IMR-90 (cell line): Measurements from ENCODE around the gene ECT2. TPM values are rescaled to one million over a fixed set of nuclear protein-coding genes. Genes with fewer than 3 reads are reported as not detected.

Source experiments
- ATAC-seq: fragments of 200-7000 bp; cut with Tn5 transposase; 2 replicates; pipeline ENCODE4 v1.9.1; 2020; ENCODE audit warnings: low read depth, mild to moderate bottlenecking, moderate library complexity
- BruUV-seq: library from RNA; stranded (reverse); fragments of 400-500 nt; replicated peaks from 2 replicates; lab custom pipeline; 2021; lab: Mats Ljungman, UMichigan
- CTCF ChIA-PET: fragments of 300-600 bp; formaldehyde crosslinking; extraction: SDS; loops from one replicate; lab custom pipeline; 2021; ENCODE audit warnings: antibody characterized with exemption; lab: Yijun Ruan, JAX
- POLR2A ChIA-PET: fragments of 300-600 bp; sonication (Branson Sonifier 250); formaldehyde crosslinking; loops from one replicate; lab custom pipeline; 2022; ENCODE audit warnings: antibody characterized with exemption; ENCODE audit not compliant: unreplicated experiment; lab: Charles Lee
- DNase-seq: peaks from one replicate; pipeline ENCODE4 v3.0.0; 2013
- H2AFZ ChIP-seq: replicated peaks from 2 replicates; pipeline ENCODE3; 2013; ENCODE audit warnings: low read length, mild to moderate bottlenecking; ENCODE audit not compliant: poor library complexity
- H2AK5ac ChIP-seq: 2 replicates; pipeline ENCODE4 v1.6.1; 2013; ENCODE audit warnings: low read depth, low read length, inconsistent platforms
- H2AK9ac ChIP-seq: replicated peaks from 2 replicates; pipeline ENCODE3; 2013; ENCODE audit warnings: mild to moderate bottlenecking, low read depth, low read length, moderate library complexity; ENCODE audit not compliant: poor library complexity
- H2BK120ac ChIP-seq: 2 replicates; pipeline ENCODE4 v1.6.1; 2013; ENCODE audit warnings: low read depth, low read length, inconsistent platforms
- H2BK15ac ChIP-seq: 3 replicates; pipeline ENCODE4 v1.6.1; 2013; ENCODE audit warnings: low read depth, low read length, inconsistent platforms
- H2BK20ac ChIP-seq: 2 replicates; pipeline ENCODE4 v1.6.1; 2013; ENCODE audit warnings: low read depth, mild to moderate bottlenecking, inconsistent platforms, low read length, moderate library complexity
- H2BK5ac ChIP-seq: 2 replicates; pipeline ENCODE4 v1.6.1; 2013; ENCODE audit warnings: mild to moderate bottlenecking, low read depth, low read length, inconsistent platforms; ENCODE audit not compliant: poor library complexity, severe bottlenecking
- H3K14ac ChIP-seq: replicated peaks from 2 replicates; pipeline ENCODE4 v1.6.1; 2013; ENCODE audit warnings: low read depth, low read length, inconsistent platforms
- H3K18ac ChIP-seq: 2 replicates; pipeline ENCODE4 v1.6.1; 2013; ENCODE audit warnings: low read depth, low read length, control low read depth
- H3K23ac ChIP-seq: 2 replicates; pipeline ENCODE4 v1.6.1; 2013; ENCODE audit warnings: low read depth, low read length, inconsistent platforms
- H3K27ac ChIP-seq: 2 replicates; pipeline ENCODE4 v1.5.1; 2013; ENCODE audit warnings: mild to moderate bottlenecking, control low read depth, low read length; ENCODE audit not compliant: insufficient read depth
- H3K27me3 ChIP-seq: 2 replicates; pipeline ENCODE4 v1.6.1; 2013; ENCODE audit warnings: low read length; ENCODE audit not compliant: control insufficient read depth, insufficient read depth
- H3K36me3 ChIP-seq: 2 replicates; pipeline ENCODE4 v1.6.1; 2013; ENCODE audit warnings: low read length, mixed read lengths; ENCODE audit not compliant: control insufficient read depth, insufficient read depth
- H3K4ac ChIP-seq: 2 replicates; pipeline ENCODE4 v1.6.1; 2013; ENCODE audit warnings: low read depth, low read length, inconsistent platforms
- H3K4me1 ChIP-seq: 2 replicates; pipeline ENCODE4 v1.6.1; 2013; ENCODE audit warnings: low read length, mixed read lengths; ENCODE audit not compliant: control insufficient read depth, insufficient read depth
- H3K4me2 ChIP-seq: 2 replicates; pipeline ENCODE4 v1.6.1; 2013; ENCODE audit warnings: low read depth, mild to moderate bottlenecking, control low read depth, low read length, moderate library complexity
- H3K4me3 ChIP-seq: 2 replicates; pipeline ENCODE4 v1.5.1; 2013; ENCODE audit warnings: low read depth, mild to moderate bottlenecking, control low read depth, low read length, moderate library complexity; ENCODE audit not compliant: insufficient read depth
- H3K56ac ChIP-seq: 2 replicates; pipeline ENCODE4 v1.6.1; 2013; ENCODE audit warnings: low read length, inconsistent platforms; ENCODE audit not compliant: insufficient read depth; ENCODE audit errors: extremely low read depth
- H3K79me1 ChIP-seq, 2 experiments: 2 replicates each; pipeline ENCODE4 v1.6.1; 2013; ENCODE audit warnings: low read length in 2 of 2, inconsistent platforms in 1 of 2, low read depth in 1 of 2
- H3K9ac ChIP-seq: 2 replicates; pipeline ENCODE4 v1.6.1; 2013; ENCODE audit warnings: low read depth, low read length, control low read depth
- H3K9me1 ChIP-seq: 2 replicates; pipeline ENCODE4 v1.6.1; 2013; ENCODE audit warnings: low read length, inconsistent platforms; ENCODE audit not compliant: insufficient read depth
- H3K9me3 ChIP-seq: 2 replicates; pipeline ENCODE4 v1.6.1; 2013; ENCODE audit warnings: low read length; ENCODE audit not compliant: control insufficient read depth, insufficient read depth
- H4K20me1 ChIP-seq: 2 replicates; pipeline ENCODE4 v1.6.1; 2013; ENCODE audit warnings: low read length, inconsistent platforms; ENCODE audit not compliant: insufficient read depth
- H4K5ac ChIP-seq: 2 replicates; pipeline ENCODE4 v1.6.1; 2013; ENCODE audit warnings: mild to moderate bottlenecking, low read depth, low read length, control low read depth
- H4K8ac ChIP-seq, 2 experiments: 2 replicates each; pipeline ENCODE4 v1.6.1; 2013; ENCODE audit warnings: low read depth in 2 of 2, low read length in 2 of 2, control low read depth in 1 of 2, inconsistent platforms in 1 of 2
- H4K91ac ChIP-seq: 2 replicates; pipeline ENCODE4 v1.6.1; 2013; ENCODE audit warnings: low read depth, low read length, inconsistent platforms; ENCODE audit not compliant: insufficient read depth
- BHLHE40 ChIP-seq: fragments of 150-350 bp; IDR thresholded peaks from 2 replicates; pipeline ENCODE4 v1.6.1; 2016; ENCODE audit warnings: mild to moderate bottlenecking, low read depth, low read length
- CEBPB ChIP-seq: IDR thresholded peaks from 2 replicates; pipeline ENCODE4 v1.6.1; 2012; ENCODE audit warnings: low read depth, low read length, improper control_type of control experiment
- FOS ChIP-seq: fragments of 150-350 bp; IDR thresholded peaks from 2 replicates; pipeline ENCODE4 v1.6.1; 2016; ENCODE audit warnings: low read depth, low read length
- MAFK ChIP-seq: IDR thresholded peaks from 2 replicates; pipeline ENCODE4 v1.6.1; 2012; ENCODE audit warnings: low read depth, low read length, improper control_type of control experiment
- MAZ ChIP-seq: IDR thresholded peaks from 2 replicates; pipeline ENCODE4 v1.6.1; 2012; ENCODE audit warnings: low read depth, mild to moderate bottlenecking, low read length, improper control_type of control experiment, moderate library complexity, borderline replicate concordance
- POLR2A ChIP-seq: IDR thresholded peaks from 2 replicates; pipeline ENCODE4 v1.6.1; 2012; ENCODE audit warnings: mild to moderate bottlenecking, low read depth, low read length
- RAD21 ChIP-seq: IDR thresholded peaks from 2 replicates; pipeline ENCODE4 v1.6.1; 2012; ENCODE audit warnings: low read length, improper control_type of control experiment
- RCOR1 ChIP-seq: IDR thresholded peaks from 2 replicates; pipeline ENCODE4 v1.6.1; 2012; ENCODE audit warnings: mild to moderate bottlenecking, low read length, improper control_type of control experiment; ENCODE audit not compliant: insufficient replicate concordance
- RFX5 ChIP-seq: IDR thresholded peaks from 2 replicates; pipeline ENCODE4 v1.8.0; 2012; ENCODE audit warnings: low read depth, mild to moderate bottlenecking, low read length, moderate library complexity
- SMC3 ChIP-seq: fragments of 150-350 bp; IDR thresholded peaks from 2 replicates; pipeline ENCODE4 v1.6.1; 2016; ENCODE audit warnings: low read depth, mild to moderate bottlenecking, antibody characterized with exemption, low read length, moderate library complexity
- WGBS, 2 experiments: methylation state at CpG; one replicate each; pipeline versions ENCODE4 v1.1.5 to v1.1.7; 2013; ENCODE audit warnings: missing lambda C conversion rate in 2 of 2; ENCODE audit not compliant: insufficient read length in 1 of 2; ENCODE audit errors: extremely low coverage in 2 of 2; 5-methylcytosine and 5-hydroxymethylcytosine counted together
- dilution Hi-C: fragments of 300-500 bp; cut with HindIII; formaldehyde crosslinking; loops from one replicate; pipeline ENCODE4 v1.14.3; 2018; ENCODE audit warnings: low sequenced_read_pairs; ENCODE audit not compliant: unreplicated experiment
- in situ Hi-C: fragments of 300-500 bp; cut with MboI; formaldehyde crosslinking; loops from 3 replicates; pipeline ENCODE4 v1.14.3; 2019; ENCODE audit warnings: low sequenced_read_pairs, inconsistent platforms, mixed read lengths
- intact Hi-C: fragments of 100-400 bp; cut with micrococcal nuclease; formaldehyde crosslinking; loops from 2 replicates; pipeline ENCODE4 v1.10.0; 2022
- polyA plus RNA-seq, 3 experiments: library from polyadenylated mRNA; depleted of rRNA; stranded (reverse); fragments of >200 nt; gene quantifications; 2 replicates each; pipeline ENCODE4 v1.2.3, GENCODE V29; 2012; ENCODE audit warnings: low replicate concordance in 1 of 3
- total RNA-seq: library from RNA; depleted of rRNA; stranded (reverse); fragments of >200 nt; gene quantifications from 2 replicates; pipeline ENCODE4 v1.2.3, GENCODE V29; 2012
- TF ChIP-seq, protein P1 (sequence below): fragments of 150-350 bp; IDR thresholded peaks from 2 replicates; pipeline ENCODE4 v1.6.1; 2016; ENCODE audit warnings: low read depth, mild to moderate bottlenecking, low read length, moderate library complexity, borderline replicate concordance
- TF ChIP-seq, protein P2 (sequence below): fragments of 150-350 bp; IDR thresholded peaks from 2 replicates; pipeline ENCODE4 v1.6.1; 2017; ENCODE audit warnings: mild to moderate bottlenecking, antibody characterized with exemption, low read length, low read depth

ECT2 gene
- total and polyA plus RNA-seq, 2 of the 4 experiments (the other 2 are of a cell fraction) = 18.1 to 37.8 TPM

DNA sequence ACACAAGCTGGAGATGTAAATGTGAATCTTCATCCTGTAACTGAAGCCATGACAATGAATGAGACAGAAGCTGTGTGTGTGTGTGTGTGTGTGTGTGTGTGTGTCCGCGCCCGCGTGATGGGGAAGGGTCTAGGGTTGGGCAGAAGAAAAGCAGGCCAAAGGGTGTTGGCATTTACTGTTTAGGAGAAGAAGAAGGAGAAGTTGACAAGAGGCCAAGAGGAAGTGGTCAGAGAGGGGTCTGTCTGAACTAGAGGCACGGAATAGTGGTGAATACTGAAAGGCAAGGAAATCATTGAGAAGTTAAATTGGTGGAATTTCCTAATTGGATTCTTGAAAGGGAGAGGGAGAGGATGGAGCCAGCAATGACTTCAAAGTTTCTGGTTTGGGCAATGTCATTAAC, 34.0 kb upstream of the ECT2 start:
- no peaks in the 10 kb centered on the region for H3K79me1 ChIP-seq
- POLR2A ChIA-PET = no interaction called here
- H3K18ac ChIP-seq = no peak overlapping the region
- H3K4ac ChIP-seq = no peak overlapping the region
- CTCF ChIA-PET = no interaction called here
- no peak overlapping the region for H4K5ac ChIP-seq
- H3K56ac ChIP-seq = no peak overlapping the region
- H4K20me1 ChIP-seq = no peaks in the 10 kb centered on the region
- H3K4me3 ChIP-seq = no peak overlapping the region
- H2BK5ac ChIP-seq = no peak overlapping the region
- peak overlapping the region; percentile 44 for H2AFZ ChIP-seq
- TF ChIP-seq POLR2A = no peak
- no peak for TF ChIP-seq MAFK
- TF ChIP-seq SMC3 = no peak
- TF ChIP-seq RAD21 = no peak
- TF ChIP-seq, protein P1, sequence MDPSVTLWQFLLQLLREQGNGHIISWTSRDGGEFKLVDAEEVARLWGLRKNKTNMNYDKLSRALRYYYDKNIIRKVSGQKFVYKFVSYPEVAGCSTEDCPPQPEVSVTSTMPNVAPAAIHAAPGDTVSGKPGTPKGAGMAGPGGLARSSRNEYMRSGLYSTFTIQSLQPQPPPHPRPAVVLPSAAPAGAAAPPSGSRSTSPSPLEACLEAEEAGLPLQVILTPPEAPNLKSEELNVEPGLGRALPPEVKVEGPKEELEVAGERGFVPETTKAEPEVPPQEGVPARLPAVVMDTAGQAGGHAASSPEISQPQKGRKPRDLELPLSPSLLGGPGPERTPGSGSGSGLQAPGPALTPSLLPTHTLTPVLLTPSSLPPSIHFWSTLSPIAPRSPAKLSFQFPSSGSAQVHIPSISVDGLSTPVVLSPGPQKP = no peak
- no peak for TF ChIP-seq MAZ
- no peak for TF ChIP-seq FOS
- no peak for TF ChIP-seq RFX5
- TF ChIP-seq, protein P2, sequence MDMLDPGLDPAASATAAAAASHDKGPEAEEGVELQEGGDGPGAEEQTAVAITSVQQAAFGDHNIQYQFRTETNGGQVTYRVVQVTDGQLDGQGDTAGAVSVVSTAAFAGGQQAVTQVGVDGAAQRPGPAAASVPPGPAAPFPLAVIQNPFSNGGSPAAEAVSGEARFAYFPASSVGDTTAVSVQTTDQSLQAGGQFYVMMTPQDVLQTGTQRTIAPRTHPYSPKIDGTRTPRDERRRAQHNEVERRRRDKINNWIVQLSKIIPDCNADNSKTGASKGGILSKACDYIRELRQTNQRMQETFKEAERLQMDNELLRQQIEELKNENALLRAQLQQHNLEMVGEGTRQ = no peak
- no peak for TF ChIP-seq CEBPB
- TF ChIP-seq BHLHE40 = no peak
- no peak for TF ChIP-seq RCOR1
- H3K36me3 ChIP-seq = no peaks in the 10 kb centered on the region
- H3K4me2 ChIP-seq = no peak overlapping the region
- no peak for DNase-seq
- H2AK9ac ChIP-seq = no peak overlapping the region
- no peak overlapping the region for H3K14ac ChIP-seq
- H3K27me3 ChIP-seq = no peaks in the 10 kb centered on the region
- in situ Hi-C loops (no loop called here), dilution Hi-C loops (no loop called here), intact Hi-C loops (no loop called here)
- H2BK120ac ChIP-seq = no peak overlapping the region
- H4K8ac ChIP-seq = no peak overlapping the region
- no peak overlapping the region for H3K9ac ChIP-seq
- peaks cover under 1% of the 10 kb centered on the region; the same call in 1 of the 2 replicates for H3K4me1 ChIP-seq
- H4K91ac ChIP-seq = no peak overlapping the region
- no peak overlapping the region for H2BK20ac ChIP-seq
- no peak overlapping the region for H2BK15ac ChIP-seq
- no peak overlapping the region for H3K23ac ChIP-seq
- 96% methylated on average over 5 of the region's 5 CpGs; no CpG with 5 or more reads in 1 of the 2 experiments for WGBS, 2 experiments
- no peaks in the 10 kb centered on the region for H3K9me1 ChIP-seq
- no peak overlapping the region for H3K27ac ChIP-seq
- no peak overlapping the region for H2AK5ac ChIP-seq
- H3K9me3 ChIP-seq = peaks cover 8% of the 10 kb centered on the region
- ATAC-seq = no peak
- BruUV-seq = no TSS peak
